Activated CD4-positive, alpha-beta T cell treated with anti-CD3 and anti-CD28 coated beads, Interleukin-2, amount 10 ng/mL, durations not matched to agents 24 days and 14 days (primary cell): ENCODE results near the gene RPL39L. TPM values are rescaled to one million over a fixed set of nuclear protein-coding genes. Genes with fewer than 3 reads are reported as not detected.

Experiments used
- DNase-seq: peaks from one replicate; pipeline ENCODE4 v3.0.0; 2022
- H3K27ac Mint-ChIP-seq: one replicate; pipeline ENCODE4 v1.8.0; 2022; ENCODE audit warnings: mild to moderate bottlenecking, mixed read lengths
- H3K27me3 Mint-ChIP-seq: one replicate; pipeline ENCODE4 v1.8.0; 2022; ENCODE audit warnings: mixed read lengths
- H3K36me3 Mint-ChIP-seq: one replicate; pipeline ENCODE4 v1.8.0; 2022; ENCODE audit warnings: low read depth, mild to moderate bottlenecking, mixed read lengths
- H3K4me1 Mint-ChIP-seq: one replicate; pipeline ENCODE4 v1.8.0; 2021; ENCODE audit warnings: mixed read lengths
- H3K4me3 Mint-ChIP-seq: one replicate; pipeline ENCODE4 v1.8.0; 2022; ENCODE audit warnings: mild to moderate bottlenecking, moderate library complexity, mixed read lengths
- H3K9me3 Mint-ChIP-seq: one replicate; pipeline ENCODE4 v1.8.0; 2021; ENCODE audit warnings: mixed read lengths
- intact Hi-C: fragments of 100-400 bp; cut with micrococcal nuclease; formaldehyde crosslinking; loops from one replicate; pipeline ENCODE4 v1.15.1; 2023
- total RNA-seq: library from RNA; stranded (reverse); gene quantifications from 2 replicates; pipeline ENCODE4 v1.2.3, GENCODE V29; 2022

RPL39L gene
- total RNA-seq, 1 donor from 2014 or later = 11.7 TPM

DNA sequence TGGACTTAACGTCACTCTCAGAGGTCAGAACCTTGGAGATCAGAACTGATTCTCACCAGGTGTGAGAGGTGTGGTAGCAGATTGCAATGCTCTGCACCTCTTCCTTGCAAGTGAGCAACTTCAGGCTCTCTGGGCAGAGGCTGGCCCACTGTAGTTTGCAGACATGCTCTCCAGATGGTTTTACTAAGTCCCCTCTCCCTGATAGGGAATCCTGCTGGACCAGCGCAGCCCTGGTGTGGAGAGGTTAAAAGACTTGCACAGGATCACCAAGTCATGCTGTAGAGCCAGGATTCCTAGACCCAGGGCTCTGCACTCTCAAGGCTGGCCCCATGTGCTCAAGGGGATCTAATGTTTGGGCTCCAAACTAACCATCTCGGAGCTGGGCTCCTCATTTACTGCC is 62.2 kb downstream of the RPL39L start:
- Mint-ChIP-seq H3K27ac (no peak overlapping the region), H3K36me3 (peaks cover 56% of the 10 kb centered on the region), H3K4me3 (no peak overlapping the region), H3K9me3 (no peaks in the 10 kb centered on the region), H3K27me3 (no peaks in the 10 kb centered on the region), H3K4me1 (no peaks in the 10 kb centered on the region)
- intact Hi-C loops = no loop called here
- no peak for DNase-seq

GRCh38 chr3:187076297-187076696 is 63.0 kb downstream of the RPL39L start:
- H3K27ac Mint-ChIP-seq = peak overlapping the region; percentile 39
- intact Hi-C loops = no loop called here

DNA sequence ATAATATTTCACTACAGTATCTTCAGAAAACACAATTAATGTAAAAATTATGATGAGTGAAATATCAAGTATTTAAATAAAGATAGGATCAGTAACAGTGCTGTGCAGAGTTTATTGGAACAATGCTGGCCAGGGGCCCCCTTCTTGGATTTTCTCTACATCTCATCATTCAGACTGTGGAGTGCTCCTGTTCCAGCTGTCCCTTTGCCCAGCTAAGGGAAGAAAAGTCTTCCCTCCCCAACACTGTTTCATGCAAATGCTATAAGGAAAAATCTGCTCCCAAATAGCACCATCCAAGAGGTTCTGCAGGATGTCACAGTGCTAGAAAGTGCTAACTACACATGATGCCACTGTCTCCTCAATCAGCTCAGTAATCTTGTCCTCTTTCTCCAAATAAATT is 64.5 kb downstream of the RPL39L start:
- peaks cover 7% of the 10 kb centered on the region for H3K4me1 Mint-ChIP-seq
- DNase-seq = no peak
- H3K9me3 Mint-ChIP-seq = no peaks in the 10 kb centered on the region
- intact Hi-C loops = no loop called here
- H3K36me3 Mint-ChIP-seq = peaks cover 72% of the 10 kb centered on the region
- no peaks in the 10 kb centered on the region for H3K27me3 Mint-ChIP-seq
- H3K4me3 Mint-ChIP-seq = no peak overlapping the region
- H3K27ac Mint-ChIP-seq = no peak overlapping the region

More at GRCh38 chr3:187076297-187076696, 63.0 kb downstream of the RPL39L start:
- Mint-ChIP-seq H3K27me3 (no peaks in the 10 kb centered on the region), H3K9me3 (no peaks in the 10 kb centered on the region), H3K36me3 (peaks cover 60% of the 10 kb centered on the region), H3K4me3 (no peak overlapping the region), H3K4me1 (no peaks in the 10 kb centered on the region)
- DNase-seq = no peak

DNA sequence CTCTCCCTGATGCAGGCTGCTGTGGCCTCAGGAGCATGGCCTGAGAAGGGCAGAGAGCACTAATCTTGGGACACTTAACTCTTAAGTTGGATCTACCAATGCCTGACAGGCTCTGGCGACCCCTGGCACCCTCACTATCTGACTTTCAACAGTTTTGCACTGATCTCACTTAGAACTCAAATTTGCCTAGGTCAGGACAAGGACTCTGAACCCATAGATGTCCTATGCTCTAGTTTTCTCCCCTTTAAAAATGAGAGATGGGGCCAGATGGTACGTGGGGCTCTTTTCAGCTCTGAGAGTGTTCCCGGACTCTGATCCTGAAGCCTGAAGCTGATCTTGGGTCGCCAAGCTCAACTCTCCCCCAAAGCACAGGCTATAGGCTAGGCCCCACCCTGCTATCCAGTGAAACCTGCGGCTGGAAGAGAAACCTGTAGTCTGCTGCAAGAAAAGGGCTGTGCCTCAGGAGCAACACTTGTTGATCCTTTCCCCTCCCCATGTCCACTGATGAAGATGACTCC is 65.7 kb downstream of the RPL39L start:
- Mint-ChIP-seq H3K9me3 (no peaks in the 10 kb centered on the region), H3K27me3 (no peaks in the 10 kb centered on the region), H3K4me1 (peaks cover 9% of the 10 kb centered on the region), H3K36me3 (peaks cover 78% of the 10 kb centered on the region), H3K27ac (no peak overlapping the region), H3K4me3 (no peak overlapping the region)
- no peak for DNase-seq
- intact Hi-C loops = no loop called here

GRCh38 chr3:187072511-187072910 is 66.8 kb downstream of the RPL39L start:
- peaks cover 9% of the 10 kb centered on the region for H3K4me1 Mint-ChIP-seq
- H3K27me3 Mint-ChIP-seq = no peaks in the 10 kb centered on the region
- H3K27ac Mint-ChIP-seq = no peak overlapping the region
- H3K9me3 Mint-ChIP-seq = no peaks in the 10 kb centered on the region
- peak; percentile 53 for DNase-seq
- H3K36me3 Mint-ChIP-seq = peaks cover 77% of the 10 kb centered on the region
- no peak overlapping the region for H3K4me3 Mint-ChIP-seq
- intact Hi-C loops = no loop called here

DNA sequence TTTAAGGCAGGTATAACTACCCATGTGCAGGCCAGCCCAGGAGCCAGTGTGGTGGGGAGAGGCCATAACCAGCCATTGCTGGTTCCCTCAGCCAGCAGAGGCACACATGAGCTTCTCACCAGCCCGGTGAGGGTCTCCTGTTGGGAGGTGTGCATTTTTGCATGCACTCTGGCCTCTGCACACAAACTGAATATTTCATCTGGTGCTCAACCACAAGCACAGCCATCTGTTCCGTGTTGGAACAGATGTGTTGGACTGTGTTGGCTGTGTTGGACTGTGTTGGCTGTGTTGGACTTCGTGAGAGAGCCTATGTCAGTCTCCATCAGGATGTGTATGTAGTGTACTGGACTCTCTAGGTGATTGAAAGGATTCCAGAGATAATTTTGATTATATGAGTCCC is 67.2 kb downstream of the RPL39L start:
- H3K27ac Mint-ChIP-seq = no peak overlapping the region
- peaks cover 79% of the 10 kb centered on the region for H3K36me3 Mint-ChIP-seq

More for the DNA sequence above, 67.2 kb downstream of the RPL39L start:
- no peaks in the 10 kb centered on the region for H3K27me3 Mint-ChIP-seq
- no peaks in the 10 kb centered on the region for H3K9me3 Mint-ChIP-seq
- DNase-seq = peak; percentile 54
- intact Hi-C loops = no loop called here
- H3K4me1 Mint-ChIP-seq = peaks cover 12% of the 10 kb centered on the region
- H3K4me3 Mint-ChIP-seq = no peak overlapping the region

Other genes with a start within 250 kb of the RPL39L start
- gene ST6GAL1, start 209.0 kb downstream of the RPL39L start, total RNA-seq = 128 and 132 TPM in 2 replicates
- not detected in 2 replicates for gene RTP1, start 58.0 kb upstream of the RPL39L start, total RNA-seq
- not detected in 2 replicates for gene MASP1, start 152.2 kb upstream of the RPL39L start, total RNA-seq
- gene RTP4, start 228.9 kb upstream of the RPL39L start, total RNA-seq = 3.0 and 3.4 TPM in 2 replicates